Peyer's patch (tissue), 4 donors: ENCODE results near the gene EPDR1. TPM values are rescaled to one million over a fixed set of nuclear protein-coding genes. Genes with fewer than 3 reads are reported as not detected.

ENCODE experiments used
- DNase-seq, 3 donors: peaks; one replicate each; pipeline ENCODE4 v3.0.0-alpha.2; 2017 to 2019
- H3K27ac ChIP-seq, 4 donors: fragments of 200-600 bp; sonication (generic); one replicate each; pipeline ENCODE4 v1.5.1; 2016 to 2019
- H3K27me3 ChIP-seq, 2 donors: fragments of 200-600 bp; sonication (generic); one replicate each; pipeline ENCODE4 v1.5.1; 2019
- H3K36me3 ChIP-seq, 3 donors: fragments of 200-600 bp; sonication (generic); one replicate each; pipeline ENCODE4 v1.5.1; 2016 to 2019
- H3K4me1 ChIP-seq, 4 donors: fragments of 200-600 bp; sonication (generic); one replicate each; pipeline ENCODE4 v1.5.1; 2016 to 2019
- H3K4me3 ChIP-seq, 4 donors: fragments of 200-600 bp; sonication (generic); 1 replicate in 3 of 4; 2 replicates in 1 of 4; pipeline ENCODE4 v1.5.1; 2016 to 2019; ENCODE audit warnings: mild to moderate bottlenecking in 1 of 4
- H3K9me3 ChIP-seq, 4 donors: fragments of 200-600 bp; sonication (generic); one replicate each; pipeline ENCODE4 v1.5.1; 2016 to 2019; ENCODE audit warnings: mild to moderate bottlenecking in 1 of 4
- CTCF ChIP-seq, 6 experiments: fragments of 450-650 bp in 4 of 6; fragments of 200-600 bp in 2 of 6; sonication (generic) in 1 of 6; IDR thresholded peaks; one replicate each; pipeline ENCODE4 v1.5.1; 2017 to 2019; ENCODE audit warnings: antibody characterized with exemption in 6 of 6, mild to moderate bottlenecking in 3 of 6, moderate library complexity in 1 of 6
- POLR2A ChIP-seq, 2 donors: fragments of 450-650 bp; IDR thresholded peaks; one replicate each; pipeline ENCODE4 v1.5.1; 2017; ENCODE audit warnings: antibody characterized with exemption in 2 of 2, mild to moderate bottlenecking in 2 of 2, moderate library complexity in 2 of 2
- total RNA-seq, 4 donors: library from RNA; depleted of rRNA; stranded (reverse); fragments of >200 nt; gene quantifications; one replicate each; pipeline ENCODE4 v1.1.0, GENCODE V29; 2016

The EPDR1 gene
- total RNA-seq, 4 donors from 2014 or later, result 7.4 to 22.5 (median 19.7) TPM

DNA sequence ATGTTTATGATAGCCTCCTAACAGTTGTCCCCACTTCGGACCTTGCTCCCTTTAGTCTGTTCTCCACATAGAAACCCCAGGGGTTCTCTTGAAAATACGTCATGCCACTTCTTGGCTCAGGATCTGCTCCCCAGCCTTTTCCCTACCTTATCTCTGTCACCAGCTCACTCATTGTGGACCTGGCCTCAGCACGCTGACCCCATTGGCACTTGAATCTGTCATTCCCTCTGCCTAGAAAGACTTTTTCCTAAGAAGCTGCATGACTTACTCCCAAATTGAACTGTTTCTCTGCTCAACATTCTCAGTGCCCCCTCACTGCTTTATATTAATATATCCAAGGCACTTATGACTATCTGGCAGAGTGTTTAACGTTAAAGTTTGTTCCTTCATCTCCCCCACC lies 8.4 kb downstream of the EPDR1 start:
- no peak for DNase-seq
- Histone ChIP-seq H3K9me3 (no peaks in the 10 kb centered on the region), H3K27ac (no peak overlapping the region), H3K4me3 (no peak overlapping the region), H3K4me1 (no peaks in the 10 kb centered on the region), H3K27me3 (no peaks in the 10 kb centered on the region), H3K36me3 (no peaks in the 10 kb centered on the region)
- TF ChIP-seq CTCF (IDR thresholded peaks at IDR 0.05) (no peak), POLR2A (IDR thresholded peaks at IDR 0.05) (no peak)

- Histone ChIP-seq H3K36me3 (no peaks in the 10 kb centered on the region), H3K9me3 (no peaks in the 10 kb centered on the region), H3K27ac (no peak overlapping the region), H3K27me3 (no peaks in the 10 kb centered on the region), H3K4me1 (no peaks in the 10 kb centered on the region), H3K4me3 (no peak overlapping the region)
- TF ChIP-seq CTCF (IDR thresholded peaks at IDR 0.05), result no peak
- no peak for TF ChIP-seq POLR2A (IDR thresholded peaks at IDR 0.05)
- DNase-seq, result no peak
Observed at GRCh38 chr7:37930226-37930948, 9.9 kb downstream of the EPDR1 start.

DNA sequence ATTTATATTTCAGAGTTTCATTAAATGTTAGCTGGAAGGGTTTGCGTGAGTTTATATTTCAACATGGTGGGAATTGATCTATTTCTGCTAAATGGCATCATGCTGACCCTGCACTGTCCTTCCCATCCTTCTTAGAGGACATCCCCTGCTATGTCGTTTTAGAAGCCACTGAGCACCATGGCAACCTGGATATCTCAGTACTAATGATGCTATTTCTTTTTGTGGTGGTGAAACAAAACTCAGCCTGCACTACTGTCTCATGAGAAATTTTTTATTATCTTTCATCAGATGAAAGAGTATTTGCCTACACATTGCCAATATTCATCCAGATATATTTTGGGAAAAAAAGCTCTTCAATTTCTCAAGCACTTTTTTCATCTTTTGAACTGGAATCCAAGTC lies 12.1 kb downstream of the EPDR1 start:
- H3K4me1 ChIP-seq, result no peaks in the 10 kb centered on the region
- no peak for TF ChIP-seq POLR2A (IDR thresholded peaks at IDR 0.05)
- TF ChIP-seq CTCF (IDR thresholded peaks at IDR 0.05), result no peak
- no peaks in the 10 kb centered on the region for H3K36me3 ChIP-seq
- H3K9me3 ChIP-seq, result no peaks in the 10 kb centered on the region
- H3K4me3 ChIP-seq, result no peak overlapping the region
- no peak overlapping the region for H3K27ac ChIP-seq
- no peak for DNase-seq
- no peaks in the 10 kb centered on the region for H3K27me3 ChIP-seq

- H3K4me3 ChIP-seq, result no peak overlapping the region
- no peaks in the 10 kb centered on the region for H3K27me3 ChIP-seq
- no peaks in the 10 kb centered on the region for H3K9me3 ChIP-seq
- no peaks in the 10 kb centered on the region for H3K36me3 ChIP-seq
- H3K27ac ChIP-seq, result no peak overlapping the region
- no peaks in the 10 kb centered on the region for H3K4me1 ChIP-seq
- TF ChIP-seq CTCF (IDR thresholded peaks at IDR 0.05) (no peak), POLR2A (IDR thresholded peaks at IDR 0.05) (no peak)
- DNase-seq, result no peak
Observed at GRCh38 chr7:37933018-37933566, 12.7 kb downstream of the EPDR1 start.

DNA sequence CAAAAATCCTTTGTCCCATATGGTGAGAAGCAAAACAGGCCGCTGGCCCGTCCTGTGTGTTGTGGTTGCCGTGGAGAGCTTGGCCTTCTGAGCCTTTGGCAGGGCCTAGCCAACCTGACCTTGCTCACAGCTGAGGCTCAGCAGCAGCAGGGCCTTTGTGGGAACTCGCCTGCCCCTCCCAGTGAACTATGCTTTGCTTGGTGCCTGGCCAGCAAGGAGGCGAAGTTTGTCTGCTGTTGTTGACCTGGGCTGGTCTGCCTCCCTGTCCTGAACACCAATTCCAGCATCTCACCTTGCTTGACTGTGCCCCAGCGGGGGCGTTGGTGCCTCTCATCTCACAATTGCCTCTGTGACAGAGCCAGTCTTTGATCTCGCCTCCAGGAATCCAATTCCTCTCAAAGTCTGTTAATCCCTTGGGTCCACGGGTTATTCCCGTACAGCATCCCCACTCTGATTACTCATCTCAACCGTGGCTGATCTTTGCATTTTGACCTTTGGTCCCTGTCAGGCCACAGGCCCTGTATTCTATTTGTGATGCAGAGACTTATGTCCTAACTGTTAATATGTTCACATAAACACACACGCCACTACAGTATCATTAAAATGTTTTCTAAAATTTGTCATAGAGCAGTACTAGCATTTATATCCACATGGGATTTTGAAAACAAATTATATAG lies 22.6 kb downstream of the EPDR1 start:
- DNase-seq, result peak in 2 of 3 donors; percentile 90 to 92
- H3K4me3 ChIP-seq, result no peak overlapping the region
- H3K27ac ChIP-seq, result peak overlapping the region in 3 of 4 donors; percentile 29 to 70 (median 69)
- H3K9me3 ChIP-seq, result no peaks in the 10 kb centered on the region
- peaks cover 0 to 27% (median 2%) of the 10 kb centered on the region in 4 donors for H3K4me1 ChIP-seq
- H3K27me3 ChIP-seq, result no peaks in the 10 kb centered on the region
- H3K36me3 ChIP-seq, result no peaks in the 10 kb centered on the region
- TF ChIP-seq POLR2A (IDR thresholded peaks at IDR 0.05), result no peak
- peak in 2 of 6 experiments; percentile 6 to 12 for TF ChIP-seq CTCF (IDR thresholded peaks at IDR 0.05)
